HG03457 (cell line): ENCODE results near the gene GPR89A.
"Not testable (repeated sequence)": the region's sequence is repeated elsewhere in the genome, so short reads cannot be mapped to it uniquely, and the experiment has no call there.

Source experiments
- ATAC-seq: cut with Tn5 transposase; IDR thresholded peaks from one replicate; pipeline ENCODE4 v1.9.1; 2021; ENCODE audit warnings: moderate number of reproducible peaks; ENCODE audit not compliant: unreplicated experiment

Gene GPR89A

DNA sequence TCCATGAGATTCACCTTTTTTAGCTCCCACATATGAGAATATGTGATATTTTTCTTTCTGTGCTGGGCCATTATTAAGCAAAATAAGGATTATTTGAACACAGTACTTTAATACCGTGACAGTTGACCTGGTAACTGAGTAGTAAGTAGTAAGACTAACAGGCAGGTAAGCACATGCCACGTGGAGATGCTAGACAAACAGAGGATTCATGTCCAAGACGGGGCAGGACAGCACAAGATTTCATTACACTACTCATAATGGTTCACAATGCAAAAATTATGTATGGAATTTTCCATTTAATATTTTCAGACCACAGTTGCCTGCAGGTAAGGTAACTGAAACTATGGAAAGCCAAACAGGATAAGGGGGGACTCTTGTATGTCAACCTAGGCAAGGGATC, 77.1 kb downstream of the GPR89A start:
- ATAC-seq, result not testable (repeated sequence)

GRCh38 chr1:145686078-145686477, 78.3 kb downstream of the GPR89A start:
- not testable (repeated sequence) for ATAC-seq

DNA sequence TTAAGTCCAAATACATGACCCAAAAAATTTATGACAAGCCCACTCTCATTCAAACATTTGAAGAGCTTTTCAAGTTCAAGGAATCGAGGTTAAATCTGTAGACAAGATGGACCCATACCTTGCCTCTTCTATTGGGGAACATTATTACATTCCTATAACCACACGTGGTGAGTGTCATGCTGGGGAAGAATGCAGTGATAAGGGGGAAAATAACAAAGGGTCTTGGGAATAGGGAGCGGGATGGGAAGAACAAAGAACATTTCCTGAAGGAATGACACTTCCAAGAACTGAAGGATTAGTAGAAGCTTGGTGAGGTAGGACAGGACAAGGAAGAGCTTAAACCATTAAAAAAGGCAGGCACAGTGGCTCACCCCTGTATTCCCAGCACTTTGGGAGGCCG, 80.5 kb downstream of the GPR89A start:
- no peak for ATAC-seq

- no peak for ATAC-seq
Observed at GRCh38 chr1:145688924-145689323, 81.1 kb downstream of the GPR89A start.

DNA sequence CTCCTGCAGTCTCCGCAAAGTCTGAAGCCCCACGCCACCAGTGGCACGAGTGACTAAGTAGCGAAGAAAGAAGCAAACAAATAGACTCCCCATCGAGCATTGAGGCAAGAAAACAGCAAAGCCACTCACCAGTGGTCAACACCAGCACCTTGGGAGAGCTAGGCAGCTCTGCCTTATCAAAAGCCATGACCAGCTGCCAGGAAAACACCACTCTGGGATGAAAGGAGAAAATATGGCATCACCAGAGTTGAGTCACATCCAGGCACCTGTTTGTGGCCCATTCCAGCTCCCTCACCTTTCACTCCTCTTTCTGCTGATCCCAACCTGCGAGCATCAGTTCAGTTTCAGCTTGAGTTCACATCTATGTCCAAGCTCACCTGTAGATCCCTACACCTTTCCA, 82.1 kb downstream of the GPR89A start:
- ATAC-seq, result no peak

DNA sequence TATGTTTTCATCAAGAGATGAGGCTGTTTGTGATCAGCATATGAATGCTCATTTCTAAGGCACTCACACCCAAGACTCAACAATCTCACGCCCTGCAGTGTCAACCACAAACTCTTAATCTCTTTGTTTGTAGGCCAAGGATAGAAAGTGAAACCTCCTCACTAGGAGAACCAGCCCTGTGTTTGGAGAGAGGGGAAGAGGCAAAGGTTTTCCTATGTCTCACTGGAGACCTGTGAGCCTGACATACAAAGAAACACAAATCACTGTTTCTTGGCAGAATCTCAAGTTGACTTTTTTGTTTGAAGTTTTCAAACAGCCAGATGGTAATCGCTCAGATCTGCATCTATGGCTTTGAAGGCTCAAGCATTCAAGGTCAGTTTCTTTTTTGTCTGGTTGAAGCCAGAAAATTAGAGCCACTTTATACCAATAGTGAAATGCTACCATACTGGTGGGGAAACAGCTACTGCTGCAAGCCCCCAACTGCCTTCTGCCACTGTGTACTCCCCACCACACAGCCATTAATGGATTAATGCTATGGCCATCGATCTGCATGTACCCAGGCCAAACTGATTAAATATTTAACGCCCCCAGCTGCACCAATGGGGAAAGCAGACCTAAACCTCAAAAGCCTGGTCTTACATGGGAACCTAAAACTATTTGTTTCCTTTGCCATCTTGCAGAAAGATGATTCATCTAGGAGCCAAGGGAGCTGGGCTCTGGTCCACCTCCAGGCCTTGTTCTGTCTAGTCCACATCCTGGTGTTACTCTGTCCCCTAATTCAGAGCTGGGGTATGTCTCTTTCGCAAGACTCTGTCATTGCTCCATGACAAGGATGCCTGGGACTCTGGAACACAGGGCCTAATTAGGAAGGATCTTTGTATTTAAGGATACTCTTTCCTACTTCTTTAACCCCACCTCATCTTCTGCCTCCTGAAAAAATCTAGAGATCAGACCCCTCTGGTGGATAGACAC, 83.1 kb downstream of the GPR89A start:
- ATAC-seq, result no peak

- no peak for ATAC-seq
Observed at GRCh38 chr1:145692785-145693443, 85.1 kb downstream of the GPR89A start.

GRCh38 chr1:145695821-145696629, 88.2 kb downstream of the GPR89A start:
- no peak for ATAC-seq

DNA sequence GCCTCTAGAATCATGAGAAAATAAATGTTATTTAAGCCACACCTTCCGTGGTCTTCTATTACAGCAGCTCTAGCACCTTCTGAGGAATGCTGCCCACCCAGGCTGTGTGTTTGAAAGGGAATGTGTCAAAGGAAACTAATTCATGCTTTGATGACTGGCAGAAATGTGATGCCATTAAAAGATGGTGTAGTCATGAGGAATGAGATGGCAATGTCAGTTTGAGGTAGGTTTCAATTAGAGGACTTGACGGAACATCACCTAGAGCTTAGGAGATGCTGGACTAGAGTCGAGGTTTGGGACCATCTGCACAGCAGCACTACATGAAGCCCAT, 88.8 kb downstream of the GPR89A start:
- ATAC-seq, result no peak

DNA sequence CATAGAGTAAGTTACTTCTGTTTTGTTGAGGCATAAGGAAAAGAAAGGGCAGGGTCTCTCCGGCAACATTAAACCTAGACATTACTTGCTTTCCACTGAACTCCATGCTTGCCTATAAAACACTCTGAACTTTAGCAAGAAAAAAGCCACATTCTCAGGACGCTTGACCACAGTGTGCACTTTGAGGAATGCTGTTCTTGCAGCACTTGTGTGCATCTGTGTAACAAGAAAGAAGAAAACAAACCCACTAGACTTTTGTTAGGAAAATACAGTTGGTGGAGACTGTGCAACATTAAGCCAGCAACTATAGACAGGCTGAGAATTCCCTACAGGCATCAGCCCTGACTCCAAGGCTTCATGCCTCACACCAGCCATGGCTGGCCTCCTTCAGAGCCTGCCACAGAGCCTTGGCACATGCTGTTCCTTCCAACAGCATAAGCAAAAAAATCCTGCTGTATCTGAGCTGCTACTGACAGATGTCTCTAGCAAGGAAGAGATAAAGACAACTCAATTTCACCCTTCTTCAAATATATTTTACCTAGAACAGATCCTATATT, 93.6 kb downstream of the GPR89A start:
- ATAC-seq, result no peak

- ATAC-seq, result no peak
Observed at GRCh38 chr1:145702052-145702451, 94.3 kb downstream of the GPR89A start.

GRCh38 chr1:145702826-145703225, 95.0 kb downstream of the GPR89A start:
- no peak for ATAC-seq

DNA sequence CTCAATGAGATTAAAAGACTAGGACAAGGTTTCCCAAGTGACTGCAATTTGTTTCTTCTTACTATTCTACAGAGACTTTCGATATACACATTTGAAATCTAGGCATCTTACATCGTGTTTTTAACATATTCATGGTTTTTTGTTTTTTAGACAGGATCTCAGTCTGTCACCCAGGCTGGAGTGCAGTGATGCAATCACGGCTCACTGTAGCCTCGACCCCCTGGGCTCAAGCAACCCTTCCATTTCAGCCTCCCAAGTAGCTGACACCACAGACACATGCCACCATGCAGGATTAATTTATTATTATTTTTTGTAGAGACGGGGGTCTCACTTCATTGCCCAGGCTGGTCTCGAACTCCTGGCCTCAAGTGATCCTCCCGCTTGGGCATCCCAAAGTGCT, 97.8 kb downstream of the GPR89A start:
- ATAC-seq, result no peak

- no peak for ATAC-seq
Observed at GRCh38 chr1:145706086-145706664, 98.4 kb downstream of the GPR89A start.

GRCh38 chr1:145707183-145707867, 99.5 kb downstream of the GPR89A start, which contains the start of gene PDZK1:
PDZK1 (minus strand) TSS chr1:145707368; CDS start chr1:145688021, 19,347 bp downstream.
- ATAC-seq, result no peak

- no peak for ATAC-seq
Observed at GRCh38 chr1:145708063-145708462, 100.3 kb downstream of the GPR89A start.

- ATAC-seq, result no peak
Observed at GRCh38 chr1:145710291-145711027, 102.7 kb downstream of the GPR89A start.

GRCh38 chr1:145711213-145711651, 103.4 kb downstream of the GPR89A start:
- no peak for ATAC-seq

DNA sequence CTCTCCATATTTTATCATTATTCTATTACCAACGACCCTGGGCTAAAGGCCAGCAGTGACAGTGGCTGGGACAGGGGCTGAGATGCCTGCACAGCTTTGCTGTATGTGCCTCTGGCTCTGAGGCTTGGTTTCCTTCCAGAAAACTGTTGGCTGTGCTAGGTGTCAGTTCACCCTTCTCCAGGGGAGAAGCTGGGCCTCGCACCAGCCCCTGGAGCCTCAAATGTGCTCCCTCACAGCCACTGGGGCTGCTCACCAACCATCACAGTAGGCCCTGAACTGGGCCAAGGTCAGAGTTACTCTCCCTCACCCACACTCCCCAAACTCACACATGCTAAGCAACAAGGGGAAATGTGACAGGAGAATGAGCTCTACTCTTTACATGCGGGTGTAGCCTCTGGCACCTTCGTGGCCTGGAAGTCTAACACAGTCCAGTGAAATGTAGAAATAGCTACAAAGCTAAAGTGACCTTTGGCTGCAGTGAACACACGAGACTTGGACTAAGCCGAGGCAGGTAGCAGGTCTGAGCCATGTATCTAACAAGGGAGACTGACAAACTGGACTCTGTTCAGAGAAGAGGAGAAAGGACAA, 106.8 kb downstream of the GPR89A start:
- no peak for ATAC-seq
